Vagina (tissue), 2 donors: ENCODE results near the gene PIP4K2C. TPM values are rescaled to one million over a fixed set of nuclear protein-coding genes. Genes with fewer than 3 reads are reported as not detected.

Source experiments
- DNase-seq, 2 donors: peaks; one replicate each; pipeline ENCODE4 v3.0.0-alpha.2; 2017; ENCODE audit errors: extremely low spot score in 2 of 2
- H3K27ac ChIP-seq: fragments of 200-600 bp; sonication (generic); one replicate; pipeline ENCODE4 v1.5.1; 2019
- H3K27me3 ChIP-seq: fragments of 200-600 bp; sonication (generic); one replicate; pipeline ENCODE4 v1.5.1; 2019
- H3K36me3 ChIP-seq, 2 donors: fragments of 200-600 bp; sonication (generic); one replicate each; pipeline ENCODE4 v1.5.1; 2017 to 2019
- H3K4me1 ChIP-seq: fragments of 200-600 bp; sonication (generic); one replicate; pipeline ENCODE4 v1.5.1; 2019
- H3K4me3 ChIP-seq, 2 donors: fragments of 200-600 bp; sonication (generic); 1 replicate in 1 of 2; 2 replicates in 1 of 2; pipeline ENCODE4 v1.5.1; 2016 to 2019
- H3K9me3 ChIP-seq: fragments of 200-600 bp; sonication (generic); one replicate; pipeline ENCODE4 v1.5.1; 2019
- CTCF ChIP-seq, 3 experiments: fragments of 450-650 bp in 2 of 3; fragments of 200-600 bp in 1 of 3; sonication (generic) in 1 of 3; IDR thresholded peaks; one replicate each; pipeline ENCODE4 v1.5.1; 2017 to 2019; ENCODE audit warnings: antibody characterized with exemption in 3 of 3, mild to moderate bottlenecking in 2 of 3, moderate library complexity in 2 of 3
- POLR2A ChIP-seq, 2 donors: fragments of 450-650 bp; IDR thresholded peaks; one replicate each; pipeline ENCODE4 v1.6.1; 2017; ENCODE audit warnings: antibody characterized with exemption in 2 of 2, mild to moderate bottlenecking in 2 of 2, moderate library complexity in 2 of 2
- POLR2AphosphoS5 ChIP-seq, 2 donors: sonication (generic); formaldehyde crosslinking; IDR thresholded peaks; one replicate each; pipeline ENCODE4 v1.9.0; 2017; ENCODE audit warnings: antibody characterized with exemption in 2 of 2, mild to moderate bottlenecking in 2 of 2, low read depth in 1 of 2; ENCODE audit not compliant: insufficient read depth in 1 of 2
- intact Hi-C: fragments of 100-400 bp; cut with DNase I; formaldehyde crosslinking; loops from one replicate; pipeline ENCODE4 v1.15.1; 2023
- total RNA-seq: library from RNA; depleted of rRNA; stranded (reverse); fragments of >200 nt; gene quantifications from one replicate; pipeline ENCODE4 v1.2.3, GENCODE V29; 2016

PIP4K2C gene
- total RNA-seq, 1 donor from 2014 or later, result 16.7 TPM

DNA sequence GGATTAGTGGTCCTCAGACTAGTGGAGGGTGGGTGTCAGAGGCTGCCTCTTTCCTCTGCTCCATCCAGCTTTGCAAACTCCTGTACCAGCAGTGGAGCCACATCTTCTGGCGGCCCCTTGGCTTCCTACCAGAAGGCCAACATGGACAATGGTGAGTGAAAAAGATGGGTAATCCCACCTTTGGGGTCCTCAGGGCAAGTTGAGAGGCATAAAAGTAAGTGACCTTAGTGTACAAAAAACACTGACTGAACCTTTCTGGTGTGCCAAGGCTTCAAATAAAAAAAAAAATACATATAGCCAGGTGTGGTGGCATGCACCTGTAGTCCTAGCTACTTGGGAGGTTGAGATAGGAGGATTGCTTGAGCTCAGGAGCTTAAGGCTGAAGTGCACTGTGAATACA lies 9.2 kb upstream of the PIP4K2C start:
- intact Hi-C loops, result no loop called here
- Histone ChIP-seq H3K36me3 (no peaks in the 10 kb centered on the region), H3K27me3 (no peaks in the 10 kb centered on the region), H3K4me3 (no peak overlapping the region), H3K9me3 (no peaks in the 10 kb centered on the region), H3K27ac (no peak overlapping the region), H3K4me1 (no peaks in the 10 kb centered on the region)
- no peak for DNase-seq
- no peak for TF ChIP-seq POLR2A (IDR thresholded peaks at IDR 0.05)
- TF ChIP-seq CTCF (IDR thresholded peaks at IDR 0.05), result no peak
- TF ChIP-seq POLR2AphosphoS5 (IDR thresholded peaks at IDR 0.05; ENCODE audit: insufficient read depth in 1 of 2, low read depth in 1 of 2), result no peak

GRCh38 chr12:57582440-57582839 lies 8.6 kb upstream of the PIP4K2C start:
- TF ChIP-seq POLR2A (IDR thresholded peaks at IDR 0.05), result no peak
- no peak for TF ChIP-seq CTCF (IDR thresholded peaks at IDR 0.05)
- no peak for TF ChIP-seq POLR2AphosphoS5 (IDR thresholded peaks at IDR 0.05; ENCODE audit: insufficient read depth in 1 of 2, low read depth in 1 of 2)
- H3K36me3 ChIP-seq, result no peaks in the 10 kb centered on the region
- DNase-seq, result no peak
- no peak overlapping the region for H3K4me3 ChIP-seq
- no peak overlapping the region for H3K27ac ChIP-seq
- intact Hi-C loops, result no loop called here
- no peaks in the 10 kb centered on the region for H3K27me3 ChIP-seq
- H3K9me3 ChIP-seq, result no peaks in the 10 kb centered on the region
- H3K4me1 ChIP-seq, result no peaks in the 10 kb centered on the region

DNA sequence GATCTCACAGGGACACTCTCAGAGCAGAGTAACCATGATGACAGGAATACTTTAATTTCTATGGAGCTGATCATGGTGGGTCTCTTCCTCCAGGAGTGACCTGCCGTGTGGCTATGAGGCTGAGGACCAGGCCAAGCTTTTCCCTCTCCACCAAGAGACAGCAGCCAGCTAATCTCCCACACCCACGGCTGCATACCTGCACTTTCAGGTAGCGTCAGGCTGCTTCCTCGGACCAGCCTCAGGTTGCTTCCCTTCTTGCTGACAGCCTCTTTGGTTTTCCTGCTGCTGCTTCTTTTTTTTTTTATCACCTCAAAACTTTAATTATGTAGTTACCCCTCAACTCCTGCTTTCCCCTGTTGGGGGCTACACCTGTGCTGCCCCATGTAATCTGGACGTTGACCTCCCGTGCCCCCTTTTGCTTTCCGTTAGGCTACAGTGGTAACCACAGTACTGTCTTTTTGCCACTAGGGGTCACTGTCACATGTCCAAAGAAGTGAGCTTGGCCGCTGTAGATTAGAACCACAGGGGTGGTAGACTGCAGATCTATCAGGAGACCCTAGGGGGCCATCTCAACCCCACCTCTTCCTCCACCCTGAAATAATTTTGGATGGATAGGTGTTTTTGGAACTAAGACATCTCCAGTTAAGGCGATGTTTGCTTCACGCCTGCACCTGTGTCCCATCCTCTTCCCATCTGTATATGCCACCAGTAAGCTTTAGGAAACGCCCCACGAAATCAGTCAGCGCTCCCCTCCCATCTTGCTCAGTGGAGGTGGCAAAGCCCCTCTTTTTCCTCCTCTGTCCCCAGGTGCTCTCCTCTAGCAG lies 7.8 kb upstream of the PIP4K2C start:
- Histone ChIP-seq H3K36me3 (no peaks in the 10 kb centered on the region), H3K27ac (no peak overlapping the region), H3K4me3 (no peak overlapping the region), H3K9me3 (no peaks in the 10 kb centered on the region), H3K27me3 (no peaks in the 10 kb centered on the region), H3K4me1 (no peaks in the 10 kb centered on the region)
- no peak for DNase-seq
- intact Hi-C loops, result loop anchor here (1.0 kb wide), 1 partner anchor 37 kb away; no protein-coding TSS in a partner anchor
- TF ChIP-seq POLR2AphosphoS5 (IDR thresholded peaks at IDR 0.05; ENCODE audit: insufficient read depth in 1 of 2, low read depth in 1 of 2), result no peak
- TF ChIP-seq CTCF (IDR thresholded peaks at IDR 0.05), result peak; percentile 93 to 98 (median 95)

- Histone ChIP-seq H3K9me3 (no peaks in the 10 kb centered on the region), H3K27ac (no peak overlapping the region), H3K4me1 (no peaks in the 10 kb centered on the region), H3K27me3 (no peaks in the 10 kb centered on the region), H3K4me3 (no peak overlapping the region), H3K36me3 (no peaks in the 10 kb centered on the region)
- no peak for DNase-seq
- intact Hi-C loops, result no loop called here
- TF ChIP-seq POLR2AphosphoS5 (IDR thresholded peaks at IDR 0.05; ENCODE audit: insufficient read depth in 1 of 2, low read depth in 1 of 2), result no peak
- no peak for TF ChIP-seq POLR2A (IDR thresholded peaks at IDR 0.05)
- TF ChIP-seq CTCF (IDR thresholded peaks at IDR 0.05), result no peak
These were observed 6.9 kb upstream of the PIP4K2C start for GRCh38 chr12:57584050-57584449.

DNA sequence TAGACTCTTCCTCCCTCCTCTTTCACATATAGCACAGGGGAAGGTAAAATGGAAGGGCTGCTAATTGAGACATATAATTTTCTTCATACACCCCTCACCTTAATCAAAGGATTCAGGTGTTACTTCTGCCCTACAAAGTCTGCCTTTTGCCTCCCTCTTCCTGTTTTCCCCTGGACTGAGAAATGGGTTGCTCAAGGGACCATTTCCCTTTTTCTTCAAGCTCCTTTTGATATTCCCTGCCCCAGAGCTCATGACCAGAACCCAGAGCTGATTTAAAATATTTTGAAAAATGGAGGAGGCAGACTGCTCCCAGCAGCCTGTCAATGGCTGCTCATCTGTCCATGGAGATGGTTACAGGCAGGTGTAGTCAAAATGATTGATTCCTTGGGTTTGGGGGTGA lies 6.3 kb upstream of the PIP4K2C start:
- Histone ChIP-seq H3K36me3 (no peaks in the 10 kb centered on the region), H3K27me3 (no peaks in the 10 kb centered on the region), H3K4me3 (no peak overlapping the region), H3K27ac (no peak overlapping the region), H3K9me3 (no peaks in the 10 kb centered on the region), H3K4me1 (no peaks in the 10 kb centered on the region)
- intact Hi-C loops, result no loop called here
- TF ChIP-seq POLR2AphosphoS5 (IDR thresholded peaks at IDR 0.05; ENCODE audit: insufficient read depth in 1 of 2, low read depth in 1 of 2), result no peak
- TF ChIP-seq POLR2A (IDR thresholded peaks at IDR 0.05), result no peak
- no peak for TF ChIP-seq CTCF (IDR thresholded peaks at IDR 0.05)
- no peak for DNase-seq
